H1 (cell line): ENCODE measurements around the gene SH3PXD2A. TPM values are rescaled to one million over a fixed set of nuclear protein-coding genes. Genes with fewer than 3 reads are reported as not detected.

Experiments used
- CTCF ChIA-PET: fragments of 300-600 bp; sonication (Branson Sonifier 250); formaldehyde crosslinking; loops from one replicate; lab custom pipeline; 2021; ENCODE audit not compliant: partially characterized antibody; lab: Charles Lee
- POLR2A ChIA-PET: fragments of 300-600 bp; sonication (Branson Sonifier 250); formaldehyde crosslinking; loops from one replicate; lab custom pipeline; 2021; ENCODE audit warnings: inconsistent platforms; ENCODE audit not compliant: partially characterized antibody; lab: Charles Lee
- DNase-seq, 2 experiments: peaks; one replicate each; pipeline versions ENCODE4 v3.0.0 to v3.0.0-alpha.2; 2010 to 2022; ENCODE audit warnings: low spot score in 2 of 2, low read depth in 1 of 2, mixed read lengths in 1 of 2
- FAIRE-seq: peaks from 2 replicates; lab custom pipeline; 2011; peaks lifted over from hg19 to GRCh38; lab: Jason Lieb, UNC
- H2AFZ ChIP-seq: 2 replicates; pipeline ENCODE4 v1.8.1; 2012; ENCODE audit warnings: low read length, inconsistent platforms
- H2AK5ac ChIP-seq: 2 replicates; pipeline ENCODE4 v1.6.1; 2013; ENCODE audit warnings: low read depth, low read length
- H2BK120ac ChIP-seq: replicated peaks from 2 replicates; pipeline ENCODE3; 2013; ENCODE audit warnings: low read depth, low read length, inconsistent platforms
- H2BK12ac ChIP-seq: 2 replicates; pipeline ENCODE4 v1.6.1; 2013; ENCODE audit warnings: low read depth, low read length
- H2BK15ac ChIP-seq: 2 replicates; pipeline ENCODE4 v1.6.1; 2013; ENCODE audit warnings: low read length
- H2BK20ac ChIP-seq: 2 replicates; pipeline ENCODE4 v1.6.1; 2013; ENCODE audit warnings: low read length
- H2BK5ac ChIP-seq: 2 replicates; pipeline ENCODE4 v1.6.1; 2013; ENCODE audit warnings: low read depth, low read length
- H3K14ac ChIP-seq: 2 replicates; pipeline ENCODE4 v1.6.1; 2013; ENCODE audit warnings: inconsistent platforms; ENCODE audit not compliant: insufficient read length
- H3K18ac ChIP-seq: 2 replicates; pipeline ENCODE4 v1.6.1; 2013; ENCODE audit warnings: low read length; ENCODE audit errors: extremely low read depth
- H3K23ac ChIP-seq: 2 replicates; pipeline ENCODE4 v1.6.1; 2013; ENCODE audit warnings: inconsistent platforms; ENCODE audit not compliant: insufficient read length
- H3K23me2 ChIP-seq: 2 replicates; pipeline ENCODE4 v1.6.1; 2013; ENCODE audit warnings: low read depth, low read length
- H3K27ac ChIP-seq: 2 replicates; pipeline ENCODE4 v1.6.1; 2011; ENCODE audit warnings: low read depth, low read length, inconsistent platforms
- H3K27me3 ChIP-seq, 4 experiments: replicated peaks in 1 of 4; 1 replicate in 1 of 4; 2 replicates in 3 of 4; pipeline versions ENCODE4 v1.6.1 to v1.8.1; 2011 to 2013; ENCODE audit warnings: low read length in 3 of 4, mild to moderate bottlenecking in 3 of 4, inconsistent platforms in 2 of 4, mixed read lengths in 2 of 4, moderate library complexity in 1 of 4; ENCODE audit not compliant: control insufficient read depth in 3 of 4, insufficient read depth in 3 of 4; ENCODE audit errors: extremely low read depth in 1 of 4
- H3K36me3 ChIP-seq, 4 experiments: 2 replicates each; pipeline versions ENCODE4 v1.6.1 to v1.8.1; 2011 to 2013; ENCODE audit warnings: mild to moderate bottlenecking in 4 of 4, low read length in 3 of 4, moderate library complexity in 2 of 4, control low read depth in 1 of 4, inconsistent platforms in 1 of 4; ENCODE audit not compliant: insufficient read depth in 4 of 4, control insufficient read depth in 2 of 4
- H3K4ac ChIP-seq: replicated peaks from 2 replicates; pipeline ENCODE3; 2013; ENCODE audit warnings: low read length, low read depth, mixed read lengths, inconsistent platforms; ENCODE audit not compliant: insufficient read length
- H3K4me1 ChIP-seq, 4 experiments: replicated peaks in 1 of 4; 1 replicate in 1 of 4; 2 replicates in 3 of 4; pipeline versions ENCODE4 v1.6.1 to v1.8.1; 2011 to 2013; ENCODE audit warnings: low read length in 3 of 4, inconsistent platforms in 2 of 4, mixed read lengths in 1 of 4; ENCODE audit not compliant: insufficient read depth in 4 of 4, control insufficient read depth in 3 of 4
- H3K4me2 ChIP-seq, 2 experiments: 2 replicates each; pipeline versions ENCODE4 v1.6.1 to v1.8.1; 2011 to 2013; ENCODE audit warnings: low read depth in 2 of 2, low read length in 2 of 2, control low read depth in 1 of 2, inconsistent platforms in 1 of 2, mild to moderate bottlenecking in 1 of 2; ENCODE audit not compliant: insufficient read depth in 1 of 2
- H3K4me3 ChIP-seq, 4 experiments: fragments of 200-600, 300-600 bp in 1 of 4; sonication (generic), shearing (Covaris generic), sonication (Bioruptor Twin) in 1 of 4; 2 replicates each; pipeline versions ENCODE4 v1.5.1 to v1.8.1; 2011 to 2016; ENCODE audit warnings: low read length in 4 of 4, low read depth in 3 of 4, control low read depth in 2 of 4, inconsistent platforms in 2 of 4, mild to moderate bottlenecking in 2 of 4, mixed read lengths in 1 of 4, moderate library complexity in 1 of 4; ENCODE audit not compliant: insufficient read depth in 2 of 4; ENCODE audit errors: extremely low read depth in 1 of 4
- H3K56ac ChIP-seq: replicated peaks from 2 replicates; pipeline ENCODE3; 2013; ENCODE audit warnings: low read depth, mild to moderate bottlenecking, mixed read lengths, low read length, inconsistent platforms; ENCODE audit not compliant: insufficient read length
- H3K79me1 ChIP-seq: 2 replicates; pipeline ENCODE4 v1.6.1; 2013; ENCODE audit warnings: low read depth, low read length, control low read depth
- H3K79me2 ChIP-seq, 2 experiments: 2 replicates each; pipeline versions ENCODE4 v1.6.1 to v1.8.1; 2012 to 2013; ENCODE audit warnings: low read length in 2 of 2, mild to moderate bottlenecking in 2 of 2, inconsistent platforms in 1 of 2; ENCODE audit not compliant: insufficient read depth in 2 of 2, control insufficient read depth in 1 of 2
- H3K9ac ChIP-seq, 4 experiments: replicated peaks in 1 of 4; 1 replicate in 1 of 4; 2 replicates in 3 of 4; pipeline versions ENCODE4 v1.6.1 to v1.8.1; 2011 to 2013; ENCODE audit warnings: low read depth in 3 of 4, low read length in 3 of 4, control low read depth in 2 of 4, mild to moderate bottlenecking in 2 of 4, moderate library complexity in 2 of 4, inconsistent platforms in 1 of 4; ENCODE audit errors: extremely low read depth in 1 of 4
- H3K9me3 ChIP-seq, 2 experiments: 2 replicates each; pipeline versions ENCODE4 v1.6.1 to v1.8.1; 2012 to 2013; ENCODE audit warnings: mild to moderate bottlenecking in 2 of 2, moderate library complexity in 2 of 2, control low read depth in 1 of 2, inconsistent platforms in 1 of 2, low read depth in 1 of 2, low read length in 1 of 2, mixed read lengths in 1 of 2; ENCODE audit not compliant: insufficient read depth in 2 of 2
- H4K20me1 ChIP-seq, 2 experiments: replicated peaks in 1 of 2; 2 replicates each; pipeline versions ENCODE3 to v1.8.1; 2011 to 2013; ENCODE audit warnings: inconsistent platforms in 2 of 2, low read length in 2 of 2, mild to moderate bottlenecking in 1 of 2; ENCODE audit not compliant: insufficient read depth in 2 of 2, control insufficient read depth in 1 of 2
- H4K5ac ChIP-seq: 2 replicates; pipeline ENCODE4 v1.6.1; 2013; ENCODE audit warnings: low read length, low read depth, mixed read lengths, inconsistent platforms; ENCODE audit not compliant: insufficient read length
- H4K8ac ChIP-seq: 2 replicates; pipeline ENCODE4 v1.8.0; 2013; ENCODE audit warnings: mild to moderate bottlenecking, moderate library complexity, low read length, inconsistent platforms; ENCODE audit not compliant: insufficient read depth; ENCODE audit errors: extremely low read depth
- H4K91ac ChIP-seq: replicated peaks from 2 replicates; pipeline ENCODE3; 2013; ENCODE audit warnings: low read length, mixed read lengths, inconsistent platforms; ENCODE audit not compliant: insufficient read length
- BACH1 ChIP-seq: IDR thresholded peaks from 2 replicates; pipeline ENCODE4 v1.6.1; 2012; ENCODE audit warnings: low read length, improper control_type of control experiment
- CBX5 ChIP-seq: fragments of 300-800, 300-1000 bp; sonication (generic); IDR thresholded peaks from 2 replicates; pipeline ENCODE4 v1.7.1; 2016; ENCODE audit warnings: antibody characterized with exemption, low read length, low read depth
- CBX8 ChIP-seq: fragments of 300-800, 300-1000 bp; sonication (generic); IDR thresholded peaks from 2 replicates; pipeline ENCODE4 v1.7.1; 2016; ENCODE audit warnings: low read depth, low read length, borderline replicate concordance
- CHD1 ChIP-seq: IDR thresholded peaks from 2 replicates; pipeline ENCODE4 v1.6.1; 2012; ENCODE audit warnings: low read depth, low read length, improper control_type of control experiment
- CREB1 ChIP-seq: IDR thresholded peaks from 2 replicates; pipeline ENCODE4 v1.6.1; 2012; ENCODE audit warnings: inconsistent platforms
- EGR1 ChIP-seq: IDR thresholded peaks from 2 replicates; pipeline ENCODE4 v1.6.1; 2011; ENCODE audit warnings: low read depth, low read length, borderline replicate concordance
- FOSL1 ChIP-seq: IDR thresholded peaks from 2 replicates; pipeline ENCODE4 v1.6.1; 2011; ENCODE audit warnings: mild to moderate bottlenecking, low read depth, low read length, moderate library complexity; ENCODE audit not compliant: insufficient read depth
- POU5F1 ChIP-seq: IDR thresholded peaks from 2 replicates; pipeline ENCODE4 v1.6.1; 2011; ENCODE audit warnings: low read depth, mild to moderate bottlenecking, low read length, moderate library complexity
- RNF2 ChIP-seq: fragments of 200-900, 300-1000 bp; sonication (generic); IDR thresholded peaks from 2 replicates; pipeline ENCODE4 v1.7.1; 2016; ENCODE audit warnings: borderline replicate concordance, low read depth, mild to moderate bottlenecking, antibody characterized with exemption, low read length; ENCODE audit not compliant: poor library complexity, severe bottlenecking; ENCODE audit errors: missing control alignments
- SIRT6 ChIP-seq: IDR thresholded peaks from one replicate; pipeline ENCODE4 v1.7.1; 2012; ENCODE audit warnings: low read length, inconsistent platforms
- SUZ12 ChIP-seq: fragments of 200-600 bp; sonication (generic); IDR thresholded peaks from 2 replicates; pipeline ENCODE4 v1.6.1; 2012; ENCODE audit warnings: mild to moderate bottlenecking, inconsistent platforms, low read length, moderate library complexity, mixed read lengths
- TEAD4 ChIP-seq: IDR thresholded peaks from 2 replicates; pipeline ENCODE4 v1.6.1; 2012; ENCODE audit warnings: low read depth, low read length, inconsistent platforms, mixed read lengths
- WGBS, 2 experiments: shearing (Covaris generic) in 1 of 2; methylation state at CpG; one replicate each; pipeline versions ENCODE4 v1.1.6 to v1.1.7; 2013 to 2015; ENCODE audit warnings: low lambda C conversion rate in 2 of 2, mixed read lengths in 2 of 2, inconsistent platforms in 1 of 2, low coverage in 1 of 2, missing lambda C conversion rate in 1 of 2; ENCODE audit not compliant: insufficient replicate concordance in 2 of 2, insufficient coverage in 1 of 2, insufficient read length in 1 of 2; ENCODE audit errors: extremely low coverage in 1 of 2, missing lambda C conversion rate in 1 of 2; 5-methylcytosine and 5-hydroxymethylcytosine counted together
- polyA plus RNA-seq, 7 experiments: library from polyadenylated mRNA; depleted of rRNA in 3 of 7; stranded (reverse) in 5 of 7; unstranded in 2 of 7; fragments of >200 nt in 5 of 7; fragments of 200-250 nt in 2 of 7; gene quantifications; 1 replicate in 5 of 7; 2 replicates in 1 of 7; 4 replicates in 1 of 7; pipeline versions ENCODE4 v1.2.1 to v1.2.3, GENCODE V29; 2011 to 2013; ENCODE audit warnings: missing spikeins in 2 of 7, mixed read lengths in 2 of 7
- total RNA-seq: library from RNA; stranded (reverse); fragmentation: NEBNext Ultra II Directional; extraction: Animal tissue kit (Norgen Biotek cat#: 25700); gene quantifications from 2 replicates; pipeline ENCODE4 v1.2.1, GENCODE V29; 2021

SH3PXD2A gene
- total and polyA plus RNA-seq, 2 of the 8 experiments (the other 6 are each of a cell fraction or from before 2014, with no cell fraction given) = 5.4 to 16.3 TPM

DNA sequence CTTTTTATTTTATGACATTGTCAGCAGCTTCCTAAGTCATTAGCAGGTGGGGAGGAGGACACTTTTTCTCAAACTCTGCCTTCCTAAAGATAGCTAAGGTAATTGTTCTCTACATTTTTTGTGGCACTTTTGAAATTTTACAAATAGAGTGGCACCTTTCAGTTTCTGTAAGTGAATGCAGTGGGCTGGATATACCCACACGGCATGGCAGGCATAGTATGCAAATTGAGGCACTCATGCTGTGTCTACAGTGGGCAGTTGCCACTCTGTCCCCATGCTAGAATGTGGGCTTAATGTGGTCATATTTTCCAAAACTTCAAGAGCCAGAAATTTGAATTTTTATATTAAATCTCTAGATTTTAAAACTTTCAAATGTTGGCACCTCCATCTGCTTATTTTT is 12.8 kb upstream of the SH3PXD2A start:
- no peak overlapping the region for H3K18ac ChIP-seq
- H2AK5ac ChIP-seq = no peak overlapping the region
- no peaks in the 10 kb centered on the region for H3K79me2 ChIP-seq
- WGBS, 2 experiments = 80% methylated on average over 1 of the region's 1 CpG; no CpG with 5 or more reads in 1 of the 2 experiments
- no peak overlapping the region for H2AFZ ChIP-seq
- DNase-seq (no peak), FAIRE-seq (no peak)
- H2BK120ac ChIP-seq = no peak overlapping the region
- H3K23me2 ChIP-seq = no peaks in the 10 kb centered on the region
- H2BK12ac ChIP-seq = no peak overlapping the region
- no peak overlapping the region for H2BK20ac ChIP-seq
- H3K4me3 ChIP-seq = no peak overlapping the region
- no peak overlapping the region for H4K8ac ChIP-seq
- ChIA-PET POLR2A (no interaction called here), CTCF (interaction anchor here (1.0 to 10.0 kb wide), 8 partner anchors 10 to 181 kb away, joined by 3 to 75 read pairs (median 4); no protein-coding TSS in a partner anchor)
- no peaks in the 10 kb centered on the region for H3K79me1 ChIP-seq
- H3K4ac ChIP-seq = no peak overlapping the region
- no peak overlapping the region for H4K91ac ChIP-seq
- H3K36me3 ChIP-seq = no peaks in the 10 kb centered on the region
- no peak overlapping the region for H3K9ac ChIP-seq
- H3K9me3 ChIP-seq = peaks cover 2 to 8% of the 10 kb centered on the region in 2 experiments; a peak in 1 of 4 replicates
- H3K27me3 ChIP-seq = no peaks in the 10 kb centered on the region
- H3K27ac ChIP-seq = no peak overlapping the region
- no peak overlapping the region for H3K14ac ChIP-seq
- H2BK5ac ChIP-seq = no peak overlapping the region
- peaks cover 0 to 8% (median 1%) of the 10 kb centered on the region in 4 experiments; a peak in 1 of 7 replicates for H3K4me1 ChIP-seq
- H3K23ac ChIP-seq = no peak overlapping the region
- no peak overlapping the region for H3K4me2 ChIP-seq
- H2BK15ac ChIP-seq = no peak overlapping the region
- H3K56ac ChIP-seq = no peak overlapping the region
- no peak overlapping the region for H4K5ac ChIP-seq
- H4K20me1 ChIP-seq = no peaks in the 10 kb centered on the region
- TF ChIP-seq CBX8 (no peak), FOSL1 (no peak), CBX5 (no peak), CHD1 (no peak), SIRT6 (no peak), CREB1 (no peak), EGR1 (no peak), BACH1 (no peak), SUZ12 (no peak), RNF2 (no peak), POU5F1 (no peak), TEAD4 (no peak)
